GM18517 (cell line): Measurements from ENCODE around the gene BAIAP2.
A peak's percentile ranks its signal among the peaks of the same experiment; 100 is the strongest.
"Not testable (repeated sequence)": the region's sequence is repeated elsewhere in the genome, so short reads cannot be mapped to it uniquely, and the experiment has no call there.

Source experiments
- ATAC-seq: cut with Tn5 transposase; IDR thresholded peaks from one replicate; pipeline ENCODE4 v1.9.1; 2021; ENCODE audit warnings: mild to moderate bottlenecking, moderate library complexity; ENCODE audit not compliant: unreplicated experiment

Gene BAIAP2

GRCh38 chr17:81021531-81022343 is 13.2 kb upstream of the BAIAP2 start:
- ATAC-seq = no peak

- no peak for ATAC-seq
Measured at GRCh38 chr17:81022344-81022676, 12.6 kb upstream of the BAIAP2 start.

- no peak for ATAC-seq
Measured at GRCh38 chr17:81025065-81025740, 9.7 kb upstream of the BAIAP2 start.

- ATAC-seq = no peak
Measured at GRCh38 chr17:81025741-81026129, 9.2 kb upstream of the BAIAP2 start.

GRCh38 chr17:81026266-81027036 is 8.5 kb upstream of the BAIAP2 start:
- ATAC-seq = no peak

GRCh38 chr17:81027038-81027437 is 7.9 kb upstream of the BAIAP2 start:
- ATAC-seq = no peak

- ATAC-seq = no peak
Measured at GRCh38 chr17:81027591-81028505, 7.1 kb upstream of the BAIAP2 start.

- ATAC-seq = no peak
Measured at GRCh38 chr17:81028506-81028858, 6.5 kb upstream of the BAIAP2 start.

- no peak for ATAC-seq
Measured at GRCh38 chr17:81029859-81030258, 5.1 kb upstream of the BAIAP2 start.

GRCh38 chr17:81030312-81030711 is 4.6 kb upstream of the BAIAP2 start:
- ATAC-seq = not testable (repeated sequence)

GRCh38 chr17:81030741-81031565 is 4.0 kb upstream of the BAIAP2 start:
- no peak for ATAC-seq

GRCh38 chr17:81031566-81032550 is 3.1 kb upstream of the BAIAP2 start:
- no peak for ATAC-seq

GRCh38 chr17:81032641-81033480 is 2.1 kb upstream of the BAIAP2 start:
- ATAC-seq = no peak

- ATAC-seq = no peak
Measured at GRCh38 chr17:81033535-81034167, 1.3 kb upstream of the BAIAP2 start.

- no peak for ATAC-seq
Measured at GRCh38 chr17:81034168-81034777, 678 bp upstream of the BAIAP2 start.

GRCh38 chr17:81035521-81036196 is 708 bp downstream of the BAIAP2 start:
- ATAC-seq = peak; percentile 26
